Measurements from ENCODE around the gene VMAC.

VMAC gene

DNA sequence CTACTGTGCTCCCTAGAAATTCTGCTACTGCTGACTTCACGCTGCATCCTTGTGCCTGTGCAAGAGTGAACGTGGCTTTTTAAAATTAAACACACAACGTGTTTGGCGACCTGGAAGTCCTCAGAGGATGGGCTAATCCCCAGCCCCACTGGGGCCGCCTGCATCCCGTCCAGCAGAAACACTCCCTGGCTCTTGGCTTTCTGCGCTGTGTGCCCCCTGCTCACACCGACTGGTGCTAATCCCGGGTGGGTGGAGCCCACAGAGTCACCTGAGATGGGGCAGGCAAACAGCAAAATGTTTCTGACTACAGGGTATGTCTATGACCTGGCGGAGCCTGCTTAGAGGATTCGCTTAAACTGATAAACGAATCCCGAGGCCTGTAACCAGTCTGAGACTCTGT, 24.5 kb downstream of the VMAC start:
- Histone ChIP-seq H3K4me3 (ENCODE audit: low read length) (no peak overlapping the region), H3K9me3 (ENCODE audit: insufficient read depth, low read depth, low read length) (no peaks in the 10 kb centered on the region), H3K27ac (ENCODE audit: low read length) (no peak overlapping the region), H3K9ac (ENCODE audit: low read depth, low read length) (no peak overlapping the region), H3K36me3 (ENCODE audit: insufficient read depth, low read depth, low read length) (peaks cover 87% of the 10 kb centered on the region), H3K4me1 (ENCODE audit: insufficient read depth, low read length) (no peaks in the 10 kb centered on the region), H3K27me3 (ENCODE audit: insufficient read depth, low read length) (no peaks in the 10 kb centered on the region)

DNA sequence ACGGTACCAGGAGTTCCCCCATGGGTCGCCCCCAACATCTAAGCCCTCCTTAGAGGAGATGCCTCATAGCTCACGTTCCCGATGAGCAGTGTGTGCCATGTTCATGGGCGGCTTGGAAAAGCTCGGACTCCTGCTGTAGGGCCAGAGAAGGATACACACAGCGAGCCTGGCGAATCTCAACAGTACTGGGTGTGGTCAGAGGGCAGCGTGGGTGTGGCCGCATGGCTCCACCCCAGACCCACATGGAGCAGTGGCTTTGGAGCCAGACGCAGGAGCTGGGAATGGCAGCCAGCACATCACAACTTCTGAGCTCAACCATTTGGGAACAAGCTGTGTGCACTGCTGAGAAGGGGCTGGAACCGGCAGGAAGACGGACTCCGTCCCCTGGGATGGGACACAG, 25.0 kb downstream of the VMAC start:
- peaks cover 83% of the 10 kb centered on the region for H3K36me3 ChIP-seq (ENCODE audit: insufficient read depth, low read depth, low read length)
- no peaks in the 10 kb centered on the region for H3K4me1 ChIP-seq (ENCODE audit: insufficient read depth, low read length)
- H3K27me3 ChIP-seq (ENCODE audit: insufficient read depth, low read length), result no peaks in the 10 kb centered on the region
- H3K27ac ChIP-seq (ENCODE audit: low read length), result no peak overlapping the region
- no peak overlapping the region for H3K9ac ChIP-seq (ENCODE audit: low read depth, low read length)
- H3K4me3 ChIP-seq (ENCODE audit: low read length), result no peak overlapping the region
- no peaks in the 10 kb centered on the region for H3K9me3 ChIP-seq (ENCODE audit: insufficient read depth, low read depth, low read length)

DNA sequence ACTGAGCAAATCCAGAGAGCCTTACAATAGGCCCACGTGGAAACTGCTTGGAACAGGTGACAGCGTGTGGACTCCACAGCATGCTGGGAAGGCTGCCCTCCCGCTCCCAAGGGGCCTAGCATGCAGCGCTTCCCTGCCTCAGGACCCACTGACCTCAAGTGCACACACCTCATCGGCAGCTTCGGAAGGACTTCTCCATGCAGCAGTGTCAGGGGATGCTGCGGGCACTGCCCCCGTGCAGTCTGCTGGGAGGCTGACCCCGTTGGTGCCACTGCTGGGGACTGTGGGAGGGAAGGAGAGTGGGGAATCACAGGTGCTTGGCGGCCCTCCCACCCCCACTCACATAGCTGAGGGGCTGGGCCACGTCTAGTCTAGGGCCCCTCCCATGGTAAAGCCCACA, 26.6 kb downstream of the VMAC start:
- Histone ChIP-seq H3K27me3 (ENCODE audit: insufficient read depth, low read length) (no peaks in the 10 kb centered on the region), H3K36me3 (ENCODE audit: insufficient read depth, low read depth, low read length) (peaks cover 72% of the 10 kb centered on the region), H3K9me3 (ENCODE audit: insufficient read depth, low read depth, low read length) (no peaks in the 10 kb centered on the region), H3K4me3 (ENCODE audit: low read length) (no peak overlapping the region), H3K9ac (ENCODE audit: low read depth, low read length) (no peak overlapping the region), H3K4me1 (ENCODE audit: insufficient read depth, low read length) (no peaks in the 10 kb centered on the region), H3K27ac (ENCODE audit: low read length) (no peak overlapping the region)

DNA sequence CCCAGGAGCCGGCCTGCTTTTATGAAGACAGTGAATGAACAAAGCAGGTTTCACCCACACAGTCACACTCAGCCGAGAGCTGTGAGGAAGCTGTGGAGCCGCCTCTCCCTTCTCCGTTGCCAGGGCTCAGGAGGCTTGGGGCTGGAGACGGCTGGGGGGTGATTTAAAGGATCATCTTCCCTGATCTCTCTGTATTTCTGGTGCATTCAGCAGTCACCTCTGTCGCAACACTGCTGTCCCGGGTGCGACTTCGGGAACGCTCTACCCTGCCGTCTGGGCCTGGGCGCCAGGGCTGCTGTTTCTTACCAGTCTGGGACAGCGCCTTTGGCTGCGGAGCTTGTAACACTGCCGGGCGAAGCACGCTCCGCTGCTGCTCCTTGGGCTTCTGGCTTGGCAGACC, 27.5 kb downstream of the VMAC start:
- H3K9ac ChIP-seq (ENCODE audit: low read depth, low read length), result no peak overlapping the region
- H3K27me3 ChIP-seq (ENCODE audit: insufficient read depth, low read length), result no peaks in the 10 kb centered on the region
- no peak overlapping the region for H3K4me3 ChIP-seq (ENCODE audit: low read length)
- no peaks in the 10 kb centered on the region for H3K4me1 ChIP-seq (ENCODE audit: insufficient read depth, low read length)
- H3K9me3 ChIP-seq (ENCODE audit: insufficient read depth, low read depth, low read length), result no peaks in the 10 kb centered on the region
- peaks cover 69% of the 10 kb centered on the region for H3K36me3 ChIP-seq (ENCODE audit: insufficient read depth, low read depth, low read length)
- no peak overlapping the region for H3K27ac ChIP-seq (ENCODE audit: low read length)

DNA sequence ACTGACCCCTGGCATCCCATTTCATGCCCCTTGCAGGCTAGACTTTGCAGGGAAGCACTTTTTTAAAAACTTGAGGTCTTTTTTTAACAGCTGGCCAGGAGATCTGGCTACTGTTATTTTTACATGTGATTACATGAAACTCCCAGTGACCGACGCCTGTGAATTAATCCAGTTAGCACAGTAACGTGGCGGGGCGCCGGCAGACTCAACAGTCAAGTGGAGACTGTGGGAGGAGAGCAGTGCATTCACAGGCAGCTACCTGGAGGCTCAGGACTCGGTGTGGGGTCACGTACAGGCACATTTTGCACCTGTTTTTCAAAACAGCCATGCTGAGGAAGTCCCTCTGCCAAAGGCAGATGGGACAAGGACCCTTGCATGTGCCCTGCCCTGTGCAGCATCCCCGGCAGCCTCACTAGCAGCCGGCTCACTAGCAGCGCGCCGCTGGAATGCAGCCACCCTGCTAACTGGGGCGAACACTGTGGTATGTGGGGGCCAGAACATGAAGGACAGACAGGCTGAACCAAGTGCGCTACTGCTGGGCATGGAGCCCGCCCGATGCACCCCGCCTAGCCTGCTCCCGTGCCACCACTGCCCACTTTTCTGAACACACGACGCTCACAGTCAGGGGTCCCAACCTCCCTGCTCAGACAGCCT, 28.1 kb downstream of the VMAC start:
- peaks cover 69% of the 10 kb centered on the region for H3K36me3 ChIP-seq (ENCODE audit: insufficient read depth, low read depth, low read length)

DNA sequence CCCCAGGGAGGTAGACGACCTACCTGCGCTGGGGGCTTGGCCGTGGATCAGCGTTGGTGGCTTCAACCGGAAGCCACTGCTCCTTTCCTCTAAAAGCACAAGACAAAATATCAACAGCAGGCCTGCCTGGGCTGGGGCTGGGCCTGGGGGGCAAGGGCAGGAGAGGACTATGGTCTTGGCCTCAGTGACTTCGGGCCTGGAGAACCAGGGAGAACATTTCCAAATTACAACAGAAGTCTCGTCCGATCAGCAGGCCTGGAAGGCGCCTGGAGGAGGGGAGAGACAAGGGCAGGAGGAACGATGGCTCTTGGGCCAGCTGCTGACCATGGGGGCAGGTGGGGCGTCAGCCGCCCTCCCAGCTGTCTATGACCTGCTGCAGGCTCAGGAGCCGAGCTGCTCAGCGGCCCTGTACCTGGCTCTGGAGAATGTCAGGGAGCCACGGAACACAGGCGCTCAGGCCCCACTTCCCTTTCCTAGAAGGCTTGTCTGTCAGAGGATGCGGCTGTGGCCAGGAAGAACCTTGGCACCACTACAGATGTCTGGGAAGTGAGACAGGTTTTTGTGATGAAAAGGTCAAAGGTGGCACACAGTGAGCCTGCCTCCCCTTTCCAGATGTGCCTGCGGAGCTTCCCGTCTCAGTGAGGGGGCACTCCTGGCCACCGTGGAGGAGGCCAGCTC, 28.9 kb downstream of the VMAC start:
- Histone ChIP-seq H3K4me1 (ENCODE audit: insufficient read depth, low read length) (no peaks in the 10 kb centered on the region), H3K27ac (ENCODE audit: low read length) (no peak overlapping the region), H3K27me3 (ENCODE audit: insufficient read depth, low read length) (no peaks in the 10 kb centered on the region), H3K9me3 (ENCODE audit: insufficient read depth, low read depth, low read length) (no peaks in the 10 kb centered on the region), H3K9ac (ENCODE audit: low read depth, low read length) (no peak overlapping the region), H3K36me3 (ENCODE audit: insufficient read depth, low read depth, low read length) (peaks cover 66% of the 10 kb centered on the region), H3K4me3 (ENCODE audit: low read length) (no peak overlapping the region)

More for the DNA sequence above, 28.1 kb downstream of the VMAC start:
- Histone ChIP-seq H3K27me3 (ENCODE audit: insufficient read depth, low read length) (no peaks in the 10 kb centered on the region), H3K9ac (ENCODE audit: low read depth, low read length) (no peak overlapping the region; the same call in 1 of the 2 replicates), H3K4me1 (ENCODE audit: insufficient read depth, low read length) (no peaks in the 10 kb centered on the region), H3K27ac (ENCODE audit: low read length) (no peak overlapping the region), H3K9me3 (ENCODE audit: insufficient read depth, low read depth, low read length) (no peaks in the 10 kb centered on the region), H3K4me3 (ENCODE audit: low read length) (no peak overlapping the region)

DNA sequence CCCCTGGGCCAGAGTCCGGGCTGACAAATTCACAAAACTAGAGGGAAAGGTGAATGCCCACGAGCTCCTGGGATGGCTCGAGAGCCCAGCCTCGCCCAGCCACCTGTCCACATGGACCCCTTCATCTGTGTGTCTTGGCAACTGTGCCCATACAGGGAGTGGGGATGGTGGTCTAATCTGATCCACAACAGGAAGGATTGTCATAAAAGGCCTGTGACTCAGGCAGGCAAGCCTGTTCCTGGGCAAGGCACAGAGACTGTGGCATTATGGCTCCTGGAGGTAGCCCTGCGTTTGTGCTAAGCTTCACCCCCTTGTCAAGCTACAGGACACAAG, 29.4 kb downstream of the VMAC start:
- Histone ChIP-seq H3K4me1 (ENCODE audit: insufficient read depth, low read length) (no peaks in the 10 kb centered on the region), H3K36me3 (ENCODE audit: insufficient read depth, low read depth, low read length) (peaks cover 61% of the 10 kb centered on the region), H3K9ac (ENCODE audit: low read depth, low read length) (no peak overlapping the region)

DNA sequence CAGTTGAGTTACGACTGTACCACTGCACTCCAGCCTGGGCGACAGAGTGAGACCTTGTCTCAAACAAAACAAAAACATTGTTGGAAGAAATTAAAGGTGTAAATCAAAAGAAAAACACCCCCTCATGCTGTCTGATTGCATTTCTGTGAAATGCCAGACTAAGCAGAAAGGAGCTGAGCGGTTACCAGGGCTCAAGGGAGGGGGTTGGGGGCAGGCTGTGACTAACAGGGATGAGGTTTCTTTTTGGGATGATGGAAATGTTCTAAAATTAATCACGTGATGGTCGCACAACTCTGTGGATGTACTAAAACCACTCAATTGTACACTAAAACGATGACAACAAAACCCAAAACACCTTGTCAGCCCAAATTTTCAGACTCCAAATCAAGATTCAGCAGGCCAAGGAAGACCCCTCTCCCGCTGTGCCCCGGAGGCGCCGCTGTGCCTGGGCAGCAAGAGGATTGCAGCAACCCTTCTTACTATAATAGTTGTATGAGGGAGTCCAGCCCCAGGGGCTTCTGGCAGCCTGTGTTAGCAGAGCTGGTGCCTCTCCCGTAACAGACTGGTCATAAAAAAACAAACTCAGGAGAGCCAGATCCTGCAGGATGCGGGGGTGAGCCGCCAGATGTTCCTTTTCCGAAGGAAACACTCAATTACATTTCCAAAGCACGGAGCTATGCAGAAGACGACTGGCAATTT, 30.3 kb downstream of the VMAC start:
- Histone ChIP-seq H3K36me3 (ENCODE audit: insufficient read depth, low read depth, low read length) (peaks cover 61% of the 10 kb centered on the region), H3K9me3 (ENCODE audit: insufficient read depth, low read depth, low read length) (no peaks in the 10 kb centered on the region), H3K4me1 (ENCODE audit: insufficient read depth, low read length) (no peaks in the 10 kb centered on the region), H3K27me3 (ENCODE audit: insufficient read depth, low read length) (no peaks in the 10 kb centered on the region), H3K4me3 (ENCODE audit: low read length) (no peak overlapping the region), H3K27ac (ENCODE audit: low read length) (no peak overlapping the region), H3K9ac (ENCODE audit: low read depth, low read length) (no peak overlapping the region)

More for the DNA sequence above, 29.4 kb downstream of the VMAC start:
- no peak overlapping the region for H3K27ac ChIP-seq (ENCODE audit: low read length)
- H3K27me3 ChIP-seq (ENCODE audit: insufficient read depth, low read length), result no peaks in the 10 kb centered on the region
- no peak overlapping the region for H3K4me3 ChIP-seq (ENCODE audit: low read length)
- no peaks in the 10 kb centered on the region for H3K9me3 ChIP-seq (ENCODE audit: insufficient read depth, low read depth, low read length)

DNA sequence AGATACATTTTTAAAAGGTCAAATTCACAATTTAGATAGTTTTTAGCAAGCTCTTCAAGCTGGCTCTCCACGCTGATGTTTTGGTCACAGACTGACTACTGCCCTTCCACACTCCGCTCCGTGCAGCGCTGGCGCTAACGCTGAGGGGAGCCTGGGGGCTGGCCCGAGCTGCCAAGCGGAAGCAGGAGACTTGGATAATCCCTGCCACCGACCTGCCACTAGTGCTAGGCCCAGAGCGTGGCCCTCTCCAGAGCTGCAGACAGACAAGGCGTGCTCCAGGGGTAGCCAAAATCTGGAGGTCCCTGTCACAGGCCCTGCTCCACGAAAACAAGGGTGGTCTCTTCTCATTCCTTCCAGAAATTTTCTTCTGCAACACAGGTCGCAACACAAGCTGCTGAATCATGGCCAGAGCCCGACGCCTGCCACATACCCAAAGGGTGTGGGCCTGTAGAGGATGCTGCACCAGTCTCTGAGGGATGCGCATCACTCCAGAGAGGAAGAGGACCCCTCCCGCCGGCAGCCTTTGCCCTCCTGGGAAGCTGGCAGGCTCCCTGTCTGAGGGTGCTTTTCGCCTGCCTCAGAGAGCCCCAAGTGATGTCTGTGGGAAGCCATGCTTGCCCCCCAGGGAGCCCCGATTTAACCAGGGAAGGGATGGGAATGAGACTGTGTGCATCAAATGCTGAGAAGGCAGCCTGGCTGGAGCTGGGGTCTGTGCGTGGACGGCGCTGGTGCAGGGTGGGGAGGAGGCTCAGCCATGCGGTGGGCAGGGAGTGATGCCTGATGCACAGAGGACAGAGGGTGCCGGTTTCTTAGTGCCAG, 31.0 kb downstream of the VMAC start:
- Histone ChIP-seq H3K4me1 (ENCODE audit: insufficient read depth, low read length) (no peaks in the 10 kb centered on the region), H3K9ac (ENCODE audit: low read depth, low read length) (no peak overlapping the region), H3K36me3 (ENCODE audit: insufficient read depth, low read depth, low read length) (peaks cover 61% of the 10 kb centered on the region), H3K27ac (ENCODE audit: low read length) (no peak overlapping the region), H3K4me3 (ENCODE audit: low read length) (no peak overlapping the region), H3K27me3 (ENCODE audit: insufficient read depth, low read length) (no peaks in the 10 kb centered on the region), H3K9me3 (ENCODE audit: insufficient read depth, low read depth, low read length) (no peaks in the 10 kb centered on the region)

DNA sequence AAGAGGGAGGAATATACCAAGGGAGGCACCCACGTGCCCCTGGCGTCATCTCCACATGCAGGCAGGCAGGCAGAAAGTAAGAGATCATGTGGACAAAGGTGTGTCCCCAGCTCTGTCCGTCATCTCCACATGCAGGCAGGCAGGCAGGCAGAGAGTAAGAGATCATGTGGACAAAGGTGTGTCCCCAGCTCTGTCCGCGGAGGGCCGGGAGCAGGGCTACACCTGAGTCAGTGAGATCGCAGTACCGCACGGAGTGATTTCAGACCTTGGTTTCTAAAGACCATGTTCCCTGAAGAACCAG, 31.6 kb downstream of the VMAC start:
- H3K27ac ChIP-seq (ENCODE audit: low read length), result no peak overlapping the region
- peaks cover 61% of the 10 kb centered on the region for H3K36me3 ChIP-seq (ENCODE audit: insufficient read depth, low read depth, low read length)

DNA sequence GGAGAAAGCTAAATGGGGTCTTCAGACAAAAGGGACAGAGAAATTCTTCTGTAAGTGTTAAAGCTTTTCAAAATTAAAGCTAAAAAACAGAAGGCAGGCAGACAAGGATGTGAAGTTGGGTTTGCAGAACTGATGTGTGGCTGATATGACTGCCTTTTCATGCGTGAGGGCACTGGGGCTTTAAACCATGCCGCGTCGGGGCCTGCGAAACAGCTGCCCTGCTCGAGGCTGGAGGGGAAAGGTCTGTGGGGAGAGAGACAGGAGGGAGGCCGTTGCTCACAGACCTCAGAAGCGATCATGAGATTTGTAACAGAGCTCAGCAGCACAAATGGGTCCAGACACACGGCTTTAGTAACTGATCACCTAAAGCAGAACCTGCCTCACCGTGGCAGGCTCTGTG, 32.9 kb downstream of the VMAC start:
- no peaks in the 10 kb centered on the region for H3K9me3 ChIP-seq (ENCODE audit: insufficient read depth, low read depth, low read length)

More for the DNA sequence above, 31.6 kb downstream of the VMAC start:
- Histone ChIP-seq H3K4me1 (ENCODE audit: insufficient read depth, low read length) (no peaks in the 10 kb centered on the region), H3K9me3 (ENCODE audit: insufficient read depth, low read depth, low read length) (no peaks in the 10 kb centered on the region), H3K27me3 (ENCODE audit: insufficient read depth, low read length) (no peaks in the 10 kb centered on the region), H3K4me3 (ENCODE audit: low read length) (no peak overlapping the region), H3K9ac (ENCODE audit: low read depth, low read length) (no peak overlapping the region)

More for the DNA sequence above, 32.9 kb downstream of the VMAC start:
- Histone ChIP-seq H3K27me3 (ENCODE audit: insufficient read depth, low read length) (no peaks in the 10 kb centered on the region), H3K9ac (ENCODE audit: low read depth, low read length) (no peak overlapping the region), H3K27ac (ENCODE audit: low read length) (no peak overlapping the region), H3K4me3 (ENCODE audit: low read length) (no peak overlapping the region), H3K36me3 (ENCODE audit: insufficient read depth, low read depth, low read length) (peaks cover 62% of the 10 kb centered on the region), H3K4me1 (ENCODE audit: insufficient read depth, low read length) (no peaks in the 10 kb centered on the region)
